Body of pancreas (tissue), 4 donors: ENCODE results near the gene YY1.

Experiments used
- CTCF ChIP-seq, 7 experiments: fragments of 450-650 bp in 4 of 7; fragments of 200-600 bp in 3 of 7; sonication (generic) in 3 of 7; IDR thresholded peaks; one replicate each; pipeline ENCODE4 v1.5.1; 2016 to 2019; ENCODE audit warnings: antibody characterized with exemption in 7 of 7
- POLR2A ChIP-seq, 3 donors: fragments of 450-650 bp; IDR thresholded peaks; one replicate each; pipeline ENCODE4 v1.6.1; 2016; ENCODE audit warnings: antibody characterized with exemption in 3 of 3, mild to moderate bottlenecking in 2 of 3

GRCh38 chr14:100330388-100330931 is 91.5 kb downstream of the YY1 start:
- TF ChIP-seq CTCF (IDR thresholded peaks at IDR 0.05) (no peak), POLR2A (IDR thresholded peaks at IDR 0.05) (no peak)
